Measurements from ENCODE around the gene PCDHB13. TPM values are rescaled to one million over a fixed set of nuclear protein-coding genes. Genes with fewer than 3 reads are reported as not detected.
A peak's percentile ranks its signal among the peaks of the same experiment; 100 is the strongest.
"Not testable (repeated sequence)": the region's sequence is repeated elsewhere in the genome, so short reads cannot be mapped to it uniquely, and the experiment has no call there.

PCDHB13 gene
- total RNA-seq, 4 donors from 2014 or later = 4.3 to 8.1 (median 5.6) TPM

GRCh38 chr5:141208478-141208877 is 5.2 kb upstream of the PCDHB13 start, which contains the start of gene PCDHB12:
TSS of gene PCDHB12 (plus strand) at chr5:141208719. CDS start at chr5:141208908, 189 bp downstream.
- WGBS = 26% methylated on average over 11 of the region's 11 CpGs
- TF ChIP-seq EP300 (IDR thresholded peaks at IDR 0.05) = no peak
- TF ChIP-seq POLR2A (IDR thresholded peaks at IDR 0.05; ENCODE audit: low read depth) = no peak
- peak; percentile 6 to 24 (median 17) for TF ChIP-seq CTCF (IDR thresholded peaks at IDR 0.05)
- no peak for TF ChIP-seq POLR2AphosphoS5 (IDR thresholded peaks at IDR 0.05)
- no peak within 1 kb of the TSS for H3K27ac ChIP-seq (replicated peaks in 1 of 4)
- no peaks in the 10 kb centered on the region for H3K36me3 ChIP-seq
- no peak for DNase-seq (ENCODE audit: extremely low spot score)
- H3K4me1 ChIP-seq = no peaks in the 10 kb centered on the region
- peak within 1 kb of the TSS in 2 of 4 donors; percentile 28 to 30 for H3K4me3 ChIP-seq
- H3K27me3 ChIP-seq = peaks cover 0 to 13% (median 0%) of the 10 kb centered on the region in 4 donors
- intact Hi-C loops (cut with DNase I) = no loop called here
- H3K9me3 ChIP-seq = peaks cover 0 to 92% (median 55%) of the 10 kb centered on the region in 4 donors

GRCh38 chr5:141210281-141210680 is 3.4 kb upstream of the PCDHB13 start:
- Histone ChIP-seq H3K9me3 (peaks cover 0 to 90% (median 60%) of the 10 kb centered on the region in 4 donors), H3K27me3 (peaks cover 0 to 14% (median 0%) of the 10 kb centered on the region in 4 donors)
- H3K27ac ChIP-seq (replicated peaks in 1 of 4); H3K4me3 ChIP-seq; DNase-seq (ENCODE audit: extremely low spot score); H3K4me1 ChIP-seq; H3K36me3 ChIP-seq: not testable (repeated sequence)
- intact Hi-C loops (cut with DNase I) = loop anchor here (10.0 kb wide), 1 partner anchor 355 kb away; no protein-coding TSS in a partner anchor
- WGBS = 31% methylated on average over 17 of the region's 39 CpGs

- not testable (repeated sequence) for DNase-seq (ENCODE audit: extremely low spot score); H3K4me1 ChIP-seq; H3K4me3 ChIP-seq; H3K27ac ChIP-seq (replicated peaks in 1 of 4); H3K36me3 ChIP-seq
- intact Hi-C loops (cut with DNase I) = loop anchor here (10.0 kb wide), 1 partner anchor 354 kb away; no protein-coding TSS in a partner anchor
- Histone ChIP-seq H3K27me3 (peaks cover 0 to 19% (median 0%) of the 10 kb centered on the region in 4 donors), H3K9me3 (peaks cover 0 to 88% (median 61%) of the 10 kb centered on the region in 4 donors)
- 16% methylated on average over 6 of the region's 27 CpGs for WGBS
Measured at GRCh38 chr5:141210849-141211248, 2.9 kb upstream of the PCDHB13 start.

GRCh38 chr5:141214583-141214982 is 864 bp downstream of the PCDHB13 start:
- WGBS = 68% methylated on average over 7 of the region's 12 CpGs
- intact Hi-C loops (cut with DNase I) = loop anchor here (10.0 kb wide), 1 partner anchor 350 kb away; no protein-coding TSS in a partner anchor

GRCh38 chr5:141215504-141215903 is 1.8 kb downstream of the PCDHB13 start:
- H3K4me3 ChIP-seq; H3K27ac ChIP-seq (replicated peaks in 1 of 4); H3K36me3 ChIP-seq; H3K4me1 ChIP-seq; DNase-seq (ENCODE audit: extremely low spot score): not testable (repeated sequence)
- intact Hi-C loops (cut with DNase I) = loop anchor here (10.0 kb wide), 1 partner anchor 349 kb away; no protein-coding TSS in a partner anchor
- WGBS = 30% methylated on average over 20 of the region's 40 CpGs
- Histone ChIP-seq H3K27me3 (peaks cover 0 to 10% (median 0%) of the 10 kb centered on the region in 4 donors), H3K9me3 (peaks cover 0 to 89% (median 64%) of the 10 kb centered on the region in 4 donors)

More at GRCh38 chr5:141214583-141214982, 864 bp downstream of the PCDHB13 start:
- H3K27me3 ChIP-seq = peaks cover 0 to 16% (median 0%) of the 10 kb centered on the region in 4 donors
- not testable (repeated sequence) for H3K36me3 ChIP-seq; H3K4me3 ChIP-seq; H3K4me1 ChIP-seq; DNase-seq (ENCODE audit: extremely low spot score); H3K27ac ChIP-seq (replicated peaks in 1 of 4)
- H3K9me3 ChIP-seq = peaks cover 0 to 90% (median 63%) of the 10 kb centered on the region in 4 donors

- H3K27ac ChIP-seq (replicated peaks in 1 of 4); DNase-seq (ENCODE audit: extremely low spot score); H3K36me3 ChIP-seq; H3K4me3 ChIP-seq; H3K4me1 ChIP-seq: not testable (repeated sequence)
- peaks cover 0 to 91% (median 66%) of the 10 kb centered on the region in 4 donors for H3K9me3 ChIP-seq
- H3K27me3 ChIP-seq = peaks cover 0 to 10% (median 0%) of the 10 kb centered on the region in 4 donors
- intact Hi-C loops (cut with DNase I) = loop anchor here (10.0 kb wide), 1 partner anchor 349 kb away; no protein-coding TSS in a partner anchor
- 22% methylated on average over 12 of the region's 26 CpGs for WGBS
Measured at GRCh38 chr5:141216035-141216434, 2.3 kb downstream of the PCDHB13 start.

GRCh38 chr5:141223112-141223783 is 9.5 kb downstream of the PCDHB13 start, which contains the start of gene PCDHB14:
TSS of gene PCDHB14 (plus strand) at chr5:141223343. CDS start at chr5:141223506, 163 bp downstream.
- Histone ChIP-seq H3K27ac (replicated peaks in 1 of 4) (peak within 1 kb of the TSS in 1 of 4 donors; percentile 20), H3K4me3 (peak within 1 kb of the TSS; percentile 27 to 44 (median 37)), H3K4me1 (no peaks in the 10 kb centered on the region), H3K9me3 (peaks cover 0 to 96% (median 95%) of the 10 kb centered on the region in 4 donors), H3K36me3 (peaks cover 0 to 7% (median 2%) of the 10 kb centered on the region in 4 donors), H3K27me3 (no peaks in the 10 kb centered on the region)
- intact Hi-C loops (cut with DNase I) = no loop called here
- 29% methylated on average over 15 of the region's 15 CpGs for WGBS
- TF ChIP-seq POLR2A (IDR thresholded peaks at IDR 0.05; ENCODE audit: low read depth) (no peak), CTCF (IDR thresholded peaks at IDR 0.05) (peak in 1 of 3 experiments; percentile 16), EP300 (IDR thresholded peaks at IDR 0.05) (no peak), POLR2AphosphoS5 (IDR thresholded peaks at IDR 0.05) (no peak)
- no peak for DNase-seq (ENCODE audit: extremely low spot score)

- H3K4me1 ChIP-seq; H3K27me3 ChIP-seq; H3K4me3 ChIP-seq; DNase-seq (ENCODE audit: extremely low spot score); intact Hi-C loops (cut with DNase I); H3K36me3 ChIP-seq; H3K27ac ChIP-seq (replicated peaks in 1 of 4): not testable (repeated sequence)
- H3K9me3 ChIP-seq = peaks cover 0 to 92% (median 89%) of the 10 kb centered on the region in 4 donors
- WGBS = 13% methylated on average over 4 of the region's 40 CpGs
Measured at GRCh38 chr5:141224844-141225243, 11.1 kb downstream of the PCDHB13 start.

- intact Hi-C loops (cut with DNase I); H3K27ac ChIP-seq (replicated peaks in 1 of 4); H3K27me3 ChIP-seq; H3K4me1 ChIP-seq; DNase-seq (ENCODE audit: extremely low spot score); H3K4me3 ChIP-seq; H3K36me3 ChIP-seq: not testable (repeated sequence)
- 19% methylated on average over 20 of the region's 30 CpGs for WGBS
- peaks cover 0 to 91% (median 85%) of the 10 kb centered on the region in 4 donors for H3K9me3 ChIP-seq
Measured at GRCh38 chr5:141225421-141225820, 11.7 kb downstream of the PCDHB13 start.

Data from esophagus muscularis mucosa (tissue), 4 donors.